Astrocyte (in vitro differentiated cells and primary cell): ENCODE data around the gene NSF. TPM values are rescaled to one million over a fixed set of nuclear protein-coding genes. Genes with fewer than 3 reads are reported as not detected.

Experiments
- DNase-seq: peaks from one replicate; pipeline ENCODE4 v3.0.0-alpha.2; 2010; ENCODE audit warnings: low read depth
- FAIRE-seq: peaks from 2 replicates; lab custom pipeline; 2011; peaks lifted over from hg19 to GRCh38; lab: Jason Lieb, UNC
- H2AFZ ChIP-seq: 2 replicates; pipeline ENCODE4 v1.6.0; 2012; ENCODE audit warnings: low read depth, low read length, inconsistent platforms
- H3K27ac ChIP-seq: 2 replicates; pipeline ENCODE4 v1.5.1; 2011; ENCODE audit warnings: low read depth, low read length, inconsistent platforms
- H3K27me3 ChIP-seq: 2 replicates; pipeline ENCODE4 v1.6.0; 2011; ENCODE audit warnings: low read length, inconsistent platforms; ENCODE audit not compliant: insufficient read depth
- H3K36me3 ChIP-seq: 2 replicates; pipeline ENCODE4 v1.5.1; 2011; ENCODE audit warnings: low read length, inconsistent platforms; ENCODE audit not compliant: insufficient read depth
- H3K4me1 ChIP-seq: 2 replicates; pipeline ENCODE4 v1.5.1; 2011; ENCODE audit warnings: low read length, inconsistent platforms; ENCODE audit not compliant: insufficient read depth
- H3K4me2 ChIP-seq: 2 replicates; pipeline ENCODE4 v1.6.0; 2012; ENCODE audit warnings: low read length, inconsistent platforms
- H3K4me3 ChIP-seq: 2 replicates; pipeline ENCODE4 v1.5.1; 2011; ENCODE audit warnings: low read depth, mild to moderate bottlenecking, low read length, inconsistent platforms; ENCODE audit not compliant: insufficient read depth
- H3K79me2 ChIP-seq: 2 replicates; pipeline ENCODE4 v1.6.0; 2012; ENCODE audit warnings: mild to moderate bottlenecking, low read length, inconsistent platforms; ENCODE audit not compliant: insufficient read depth
- H3K9ac ChIP-seq: 2 replicates; pipeline ENCODE4 v1.6.0; 2012; ENCODE audit warnings: mild to moderate bottlenecking, low read length, inconsistent platforms
- H3K9me3 ChIP-seq: 2 replicates; pipeline ENCODE4 v1.5.1; 2012; ENCODE audit warnings: low read depth, mild to moderate bottlenecking, low read length, inconsistent platforms; ENCODE audit not compliant: insufficient read depth
- H4K20me1 ChIP-seq: 2 replicates; pipeline ENCODE4 v1.6.0; 2012; ENCODE audit warnings: low read length, inconsistent platforms; ENCODE audit not compliant: insufficient read depth
- H3K27ac Mint-ChIP-seq: one replicate; pipeline ENCODE4 v1.8.0; 2021; ENCODE audit warnings: mild to moderate bottlenecking, mixed read lengths; ENCODE audit not compliant: unreplicated experiment
- H3K27me3 Mint-ChIP-seq: one replicate; pipeline ENCODE4 v1.8.0; 2021; ENCODE audit warnings: low read depth, mixed read lengths; ENCODE audit not compliant: unreplicated experiment
- H3K36me3 Mint-ChIP-seq: one replicate; pipeline ENCODE4 v1.8.0; 2021; ENCODE audit warnings: low read depth, mixed read lengths; ENCODE audit not compliant: unreplicated experiment
- H3K4me1 Mint-ChIP-seq: one replicate; pipeline ENCODE4 v1.8.0; 2021; ENCODE audit warnings: low read depth, mixed read lengths; ENCODE audit not compliant: unreplicated experiment
- H3K4me3 Mint-ChIP-seq: one replicate; pipeline ENCODE4 v1.8.0; 2021; ENCODE audit warnings: mild to moderate bottlenecking, moderate library complexity, mixed read lengths; ENCODE audit not compliant: unreplicated experiment
- H3K9me3 Mint-ChIP-seq: one replicate; pipeline ENCODE4 v1.8.0; 2021; ENCODE audit warnings: mild to moderate bottlenecking, mixed read lengths; ENCODE audit not compliant: unreplicated experiment
- CTCF ChIP-seq: IDR thresholded peaks from 2 replicates; pipeline ENCODE4 v1.5.1; 2011; ENCODE audit warnings: low read depth, mild to moderate bottlenecking, inconsistent platforms, low read length, moderate library complexity; ENCODE audit not compliant: insufficient read depth
- EZH2 ChIP-seq: IDR thresholded peaks from 2 replicates; pipeline ENCODE4 v1.6.1; 2012; ENCODE audit warnings: mild to moderate bottlenecking, low read length, inconsistent platforms; ENCODE audit not compliant: insufficient read depth
- total RNA-seq: library from RNA; stranded (reverse); gene quantifications from 2 replicates; pipeline ENCODE4 v1.2.1, GENCODE V29; 2021

The NSF gene
- total RNA-seq, 1 donor from 2014 or later, result 83.4 TPM

- Histone ChIP-seq H3K27ac (no peak overlapping the region), H3K36me3 (no peaks in the 10 kb centered on the region), H3K79me2 (no peaks in the 10 kb centered on the region), H3K9ac (no peak overlapping the region), H3K9me3 (no peaks in the 10 kb centered on the region), H3K4me1 (no peaks in the 10 kb centered on the region), H3K4me3 (no peak overlapping the region), H4K20me1 (no peaks in the 10 kb centered on the region), H3K4me2 (no peak overlapping the region), H2AFZ (no peak overlapping the region), H3K27me3 (peaks cover 8% of the 10 kb centered on the region)
- no peak for FAIRE-seq
- Mint-ChIP-seq H3K27ac (no peak overlapping the region), H3K4me1 (peaks cover 5% of the 10 kb centered on the region), H3K36me3 (no peaks in the 10 kb centered on the region), H3K9me3 (no peaks in the 10 kb centered on the region), H3K4me3 (no peak overlapping the region), H3K27me3 (peaks cover 42% of the 10 kb centered on the region)
- no peak for DNase-seq
- TF ChIP-seq EZH2 (no peak), CTCF (peak; percentile 46)
These were observed 191.9 kb downstream of the NSF start for GRCh38 chr17:46782250-46782953.

- H3K4me3 ChIP-seq, result no peak overlapping the region
- H3K36me3 ChIP-seq, result no peaks in the 10 kb centered on the region
- no peak overlapping the region for H3K9ac ChIP-seq
- no peak for DNase-seq
- H3K27ac Mint-ChIP-seq, result no peak overlapping the region
- no peaks in the 10 kb centered on the region for H3K4me1 ChIP-seq
- H3K4me3 Mint-ChIP-seq, result no peak overlapping the region
- H3K9me3 ChIP-seq, result no peaks in the 10 kb centered on the region
- TF ChIP-seq CTCF (no peak), EZH2 (no peak)
- no peak overlapping the region for H2AFZ ChIP-seq
- peaks cover 2% of the 10 kb centered on the region for H3K27me3 ChIP-seq
- no peaks in the 10 kb centered on the region for H4K20me1 ChIP-seq
- H3K4me1 Mint-ChIP-seq, result peaks cover 5% of the 10 kb centered on the region
- no peak overlapping the region for H3K27ac ChIP-seq
- H3K27me3 Mint-ChIP-seq, result peaks cover 38% of the 10 kb centered on the region
- H3K4me2 ChIP-seq, result no peak overlapping the region
- no peaks in the 10 kb centered on the region for H3K36me3 Mint-ChIP-seq
- FAIRE-seq, result no peak
- no peaks in the 10 kb centered on the region for H3K9me3 Mint-ChIP-seq
- no peaks in the 10 kb centered on the region for H3K79me2 ChIP-seq
These were observed 192.6 kb downstream of the NSF start for GRCh38 chr17:46783031-46783593.

GRCh38 chr17:46785696-46786095 lies 195.2 kb downstream of the NSF start:
- no peak overlapping the region for H3K4me2 ChIP-seq
- Mint-ChIP-seq H3K36me3 (peaks cover 5% of the 10 kb centered on the region), H3K4me3 (no peak overlapping the region), H3K27ac (no peak overlapping the region), H3K9me3 (peaks cover 8% of the 10 kb centered on the region), H3K4me1 (peaks cover 5% of the 10 kb centered on the region), H3K27me3 (peaks cover 40% of the 10 kb centered on the region)
- no peaks in the 10 kb centered on the region for H3K4me1 ChIP-seq
- H3K36me3 ChIP-seq, result no peaks in the 10 kb centered on the region
- peaks cover 6% of the 10 kb centered on the region for H3K9me3 ChIP-seq
- DNase-seq (no peak), FAIRE-seq (no peak)
- H3K9ac ChIP-seq, result no peak overlapping the region
- H4K20me1 ChIP-seq, result no peaks in the 10 kb centered on the region
- TF ChIP-seq CTCF, result no peak
- no peak for TF ChIP-seq EZH2
- H3K27me3 ChIP-seq, result peaks cover 1% of the 10 kb centered on the region
- no peak overlapping the region for H3K27ac ChIP-seq
- no peak overlapping the region for H3K4me3 ChIP-seq
- no peak overlapping the region for H2AFZ ChIP-seq
- H3K79me2 ChIP-seq, result no peaks in the 10 kb centered on the region
